Stimulated activated CD8-positive, alpha-beta memory T cell treated with anti-CD3 and anti-CD28 coated beads, Interleukin-12 subunit alpha, Interleukin-12 subunit beta, amount 100 ng/mL, for 4 hours (primary cell): ENCODE results near the gene NMNAT2.

Source experiments
- DNase-seq: peaks from one replicate; pipeline ENCODE4 v3.0.0-alpha.2; 2020; ENCODE audit warnings: low read depth

The NMNAT2 gene

GRCh38 chr1:183365093-183365492, 53.1 kb downstream of the NMNAT2 start:
- no peak for DNase-seq

GRCh38 chr1:183363972-183364371, 54.2 kb downstream of the NMNAT2 start:
- no peak for DNase-seq

DNA sequence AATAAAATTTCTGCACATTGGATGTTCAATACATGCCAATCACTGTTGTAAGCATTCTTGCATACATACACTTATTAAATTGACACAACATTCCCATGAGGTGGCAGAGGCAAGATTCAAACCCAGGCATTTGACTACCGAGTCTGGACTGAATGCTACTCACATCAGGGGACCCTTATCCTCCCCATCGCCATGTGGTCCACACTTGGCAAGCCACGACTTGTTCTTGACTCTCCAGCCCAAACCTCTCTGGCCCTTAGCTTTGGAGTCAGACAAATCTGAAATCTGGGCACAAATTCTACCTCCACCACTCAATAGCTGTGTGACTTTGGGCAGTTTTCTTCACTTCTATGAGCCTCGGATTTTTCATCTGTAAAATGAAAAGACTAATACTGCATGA, 57.1 kb downstream of the NMNAT2 start:
- DNase-seq, result no peak

GRCh38 chr1:183360473-183360872, 57.7 kb downstream of the NMNAT2 start:
- DNase-seq, result no peak

- no peak for DNase-seq
These were observed 61.5 kb downstream of the NMNAT2 start for GRCh38 chr1:183356534-183357182.

DNA sequence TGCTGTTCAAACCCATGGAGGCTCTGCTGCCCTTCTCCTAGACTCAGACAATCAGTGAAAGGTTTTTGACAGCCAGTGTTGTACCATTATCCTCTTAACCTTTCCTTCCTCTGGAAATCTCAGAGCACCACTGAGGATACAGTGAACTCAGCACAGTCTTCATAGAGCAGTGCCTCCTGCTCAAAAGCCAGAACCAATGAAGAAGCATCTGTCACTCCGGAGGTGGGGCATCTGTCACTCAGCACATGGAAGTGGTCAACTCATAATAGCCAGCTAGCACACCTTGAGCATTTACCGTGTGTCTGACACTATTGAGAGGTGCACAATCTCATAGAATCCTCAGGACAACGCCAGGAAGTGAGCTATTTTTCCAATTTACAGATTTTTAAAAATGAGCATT, 62.4 kb downstream of the NMNAT2 start:
- DNase-seq, result no peak

- DNase-seq, result no peak
These were observed 63.0 kb downstream of the NMNAT2 start for GRCh38 chr1:183355181-183355580.

GRCh38 chr1:183353597-183353996, 64.6 kb downstream of the NMNAT2 start:
- no peak for DNase-seq

DNA sequence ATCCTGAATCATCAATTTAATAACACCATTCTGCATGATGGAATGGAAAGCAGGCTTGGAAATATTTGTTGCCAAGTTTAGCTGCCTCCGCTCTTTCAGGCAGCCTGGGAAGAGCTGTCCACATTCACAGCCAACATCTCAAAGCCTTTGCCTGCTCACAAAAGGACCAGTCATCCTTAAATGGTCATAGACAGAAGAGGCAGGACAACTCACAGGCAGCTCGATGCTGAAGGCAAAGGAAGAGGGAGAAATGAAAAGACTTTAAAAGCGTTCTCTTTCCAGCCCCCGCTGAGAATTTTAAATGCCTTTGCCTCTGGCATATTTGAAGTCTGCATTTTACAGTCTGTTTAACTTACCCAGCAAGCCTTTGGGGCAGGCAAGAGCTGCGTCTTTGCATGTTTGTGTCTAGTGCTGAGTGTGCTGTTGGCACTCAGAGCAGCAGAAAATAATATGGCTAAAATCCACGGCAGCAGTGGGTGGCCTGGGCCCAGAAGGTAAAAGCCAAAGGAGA, 68.9 kb downstream of the NMNAT2 start:
- no peak for DNase-seq

DNA sequence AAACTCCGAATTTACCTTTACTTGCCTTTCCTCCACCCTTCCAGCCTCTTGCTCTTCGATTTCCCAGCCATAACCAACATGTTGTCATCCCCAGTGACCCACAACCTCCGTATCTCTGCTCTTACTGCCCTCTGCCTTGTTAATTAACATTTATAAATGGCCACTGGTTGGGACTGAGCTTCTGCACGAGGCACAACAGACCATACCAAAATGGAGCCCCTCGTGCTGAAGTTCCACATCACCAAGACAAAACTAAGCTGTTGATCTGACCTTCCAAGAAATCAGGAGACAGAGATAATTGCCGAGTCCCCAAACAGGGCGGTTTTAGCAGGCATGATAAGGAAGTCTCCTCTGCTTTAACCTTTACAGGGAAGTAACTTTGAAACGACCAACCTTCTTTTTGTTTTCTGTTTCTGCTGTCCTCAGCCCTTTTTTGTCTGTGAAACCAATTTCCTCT, 71.9 kb downstream of the NMNAT2 start:
- no peak for DNase-seq

DNA sequence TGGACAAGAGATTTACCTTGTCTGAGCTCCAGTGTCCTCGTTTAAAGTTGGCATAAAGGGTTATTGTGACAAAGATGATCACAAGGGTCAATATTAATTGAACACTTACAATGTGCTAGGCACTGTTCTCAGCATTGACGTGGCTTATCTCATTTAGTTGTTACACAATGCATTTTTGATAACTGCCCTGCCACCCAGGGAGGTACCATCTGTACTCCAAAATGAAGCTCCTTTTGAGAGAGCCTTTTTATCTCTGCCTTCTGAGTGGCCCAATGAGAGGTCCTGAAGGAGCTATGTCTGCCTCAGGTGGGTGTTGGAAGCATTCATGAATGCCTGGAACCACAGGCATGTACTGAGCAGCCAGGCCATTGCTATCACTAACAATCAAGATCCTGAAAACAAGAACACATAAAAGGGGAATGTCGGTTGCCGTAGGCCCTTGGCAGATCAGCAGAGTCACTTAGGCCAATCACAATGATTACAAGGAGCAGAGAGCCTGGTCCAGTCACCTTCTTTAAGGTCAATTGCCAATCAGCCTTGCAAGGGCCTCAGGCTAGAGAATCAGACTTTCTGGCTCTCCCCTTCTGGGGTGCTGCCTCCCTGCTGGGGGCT, 78.5 kb downstream of the NMNAT2 start:
- DNase-seq, result no peak

GRCh38 chr1:183331091-183331742, 87.0 kb downstream of the NMNAT2 start:
- DNase-seq, result no peak

DNA sequence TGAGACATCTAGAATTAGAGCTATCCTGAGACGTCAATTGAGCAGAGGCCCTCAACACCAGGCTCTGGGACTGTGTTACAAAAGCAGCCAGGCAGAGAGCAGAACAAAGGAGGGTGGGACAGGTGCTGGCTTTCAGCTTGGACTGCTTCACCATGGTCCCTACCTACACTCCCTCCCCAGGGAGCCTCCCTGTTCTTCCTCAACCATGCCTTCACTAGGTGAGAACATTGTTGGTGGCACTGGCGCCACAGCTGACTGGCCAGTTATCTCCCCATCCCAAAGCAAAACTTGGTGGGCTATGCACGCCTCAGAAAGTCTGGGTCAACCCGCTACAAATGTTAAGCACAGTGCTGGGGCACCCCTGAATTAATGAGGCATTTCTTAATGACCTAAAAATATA, 87.8 kb downstream of the NMNAT2 start:
- DNase-seq, result no peak

DNA sequence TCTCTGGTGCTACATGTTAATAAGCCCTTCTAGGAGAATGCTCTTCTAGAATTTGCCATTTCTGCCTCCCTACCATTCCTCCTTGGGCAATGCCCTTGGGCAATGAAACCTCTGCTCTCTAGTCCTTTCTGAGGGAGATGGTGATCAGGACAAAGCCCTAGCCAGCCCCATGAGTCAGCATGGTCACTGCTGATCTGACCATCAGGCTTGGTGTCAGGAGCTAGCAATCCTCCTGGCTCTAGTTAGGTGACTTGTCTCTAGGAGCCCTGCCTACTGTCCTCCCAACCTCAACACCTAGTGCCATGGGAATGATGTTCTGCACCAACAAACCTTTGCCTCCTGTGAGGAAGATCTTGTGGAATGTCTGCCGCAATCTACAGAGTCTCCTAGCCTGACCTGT, 89.8 kb downstream of the NMNAT2 start:
- DNase-seq, result no peak

GRCh38 chr1:183327434-183328290, 90.5 kb downstream of the NMNAT2 start:
- no peak for DNase-seq

DNA sequence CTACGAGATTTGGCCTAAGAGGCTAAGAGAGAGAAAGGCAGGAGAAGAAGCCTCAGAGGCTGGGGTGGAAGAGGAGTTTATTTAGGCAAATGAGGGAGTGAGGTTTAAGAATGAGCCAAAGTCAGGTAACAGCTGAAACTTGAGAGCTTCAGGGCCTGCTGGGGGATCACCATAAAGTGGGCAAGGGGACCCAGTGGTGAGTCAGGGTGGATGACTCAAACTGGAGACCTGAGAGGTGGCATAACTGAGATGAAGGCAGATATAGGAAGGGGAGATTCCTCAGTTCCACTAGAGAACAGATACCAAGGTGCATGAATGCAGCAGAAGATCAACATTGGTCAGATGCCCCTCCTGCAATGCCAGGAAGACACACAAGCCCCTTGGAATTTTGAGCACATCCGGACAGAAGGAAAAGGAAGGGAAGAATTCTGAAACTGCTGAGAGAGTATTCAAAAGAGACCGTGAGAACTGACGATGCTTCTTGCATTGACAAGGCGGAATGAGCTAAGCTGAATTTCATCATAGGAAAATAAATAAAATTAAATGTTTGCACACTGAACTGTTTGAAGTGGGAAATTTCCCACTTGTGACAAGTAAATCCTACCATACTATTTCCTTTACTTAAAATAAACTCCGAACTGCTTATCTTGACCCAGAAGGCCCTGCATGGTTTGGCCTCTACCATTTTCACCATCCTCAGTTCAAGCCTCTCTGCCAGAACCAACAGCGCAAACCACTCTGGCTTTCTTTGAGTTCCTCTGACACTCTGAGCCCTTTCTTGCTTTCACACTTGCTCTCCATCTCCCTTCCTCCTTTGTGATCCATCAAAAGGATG, 94.1 kb downstream of the NMNAT2 start:
- no peak for DNase-seq

DNA sequence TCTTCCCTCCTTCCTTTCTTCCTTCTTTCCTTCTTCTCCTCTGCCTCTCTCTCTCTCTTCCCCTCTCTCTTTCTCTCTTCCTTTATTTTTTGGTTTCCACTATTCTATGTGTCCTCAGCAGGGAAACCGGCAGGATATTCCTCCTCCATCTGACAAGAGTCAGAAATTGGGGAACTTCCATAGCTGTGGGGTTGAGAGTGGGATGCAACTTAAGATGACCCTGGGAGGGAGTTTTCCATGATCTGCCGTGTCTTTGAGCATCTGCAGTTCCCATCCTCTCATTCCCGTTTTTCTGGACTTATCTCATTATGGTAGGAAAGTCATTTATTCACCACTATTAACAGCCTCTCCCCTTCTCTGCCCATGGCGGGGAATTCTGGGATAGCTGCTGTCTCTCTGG, 98.6 kb downstream of the NMNAT2 start:
- no peak for DNase-seq

- no peak for DNase-seq
These were observed 99.1 kb downstream of the NMNAT2 start for GRCh38 chr1:183319051-183319450.

DNA sequence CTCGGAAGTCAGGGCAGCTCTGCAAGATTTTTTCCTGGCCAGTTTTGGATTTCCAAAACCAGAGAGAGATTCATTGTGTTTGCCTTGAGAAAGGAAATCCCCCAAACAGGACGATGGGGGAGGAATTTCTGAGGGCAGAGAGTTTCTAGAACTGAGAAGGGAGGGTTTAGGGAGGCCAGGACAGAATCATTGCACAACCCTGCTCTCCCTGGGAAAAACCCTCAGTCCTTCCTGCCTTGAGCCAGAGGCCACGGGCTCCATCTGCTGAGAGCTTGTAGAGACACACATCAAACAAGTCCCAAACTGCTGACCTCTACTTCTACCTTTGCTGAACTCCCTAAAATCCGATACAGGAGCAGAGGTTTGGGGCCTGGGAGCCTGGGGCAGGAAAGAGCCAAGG, 99.7 kb downstream of the NMNAT2 start:
- DNase-seq, result no peak

DNA sequence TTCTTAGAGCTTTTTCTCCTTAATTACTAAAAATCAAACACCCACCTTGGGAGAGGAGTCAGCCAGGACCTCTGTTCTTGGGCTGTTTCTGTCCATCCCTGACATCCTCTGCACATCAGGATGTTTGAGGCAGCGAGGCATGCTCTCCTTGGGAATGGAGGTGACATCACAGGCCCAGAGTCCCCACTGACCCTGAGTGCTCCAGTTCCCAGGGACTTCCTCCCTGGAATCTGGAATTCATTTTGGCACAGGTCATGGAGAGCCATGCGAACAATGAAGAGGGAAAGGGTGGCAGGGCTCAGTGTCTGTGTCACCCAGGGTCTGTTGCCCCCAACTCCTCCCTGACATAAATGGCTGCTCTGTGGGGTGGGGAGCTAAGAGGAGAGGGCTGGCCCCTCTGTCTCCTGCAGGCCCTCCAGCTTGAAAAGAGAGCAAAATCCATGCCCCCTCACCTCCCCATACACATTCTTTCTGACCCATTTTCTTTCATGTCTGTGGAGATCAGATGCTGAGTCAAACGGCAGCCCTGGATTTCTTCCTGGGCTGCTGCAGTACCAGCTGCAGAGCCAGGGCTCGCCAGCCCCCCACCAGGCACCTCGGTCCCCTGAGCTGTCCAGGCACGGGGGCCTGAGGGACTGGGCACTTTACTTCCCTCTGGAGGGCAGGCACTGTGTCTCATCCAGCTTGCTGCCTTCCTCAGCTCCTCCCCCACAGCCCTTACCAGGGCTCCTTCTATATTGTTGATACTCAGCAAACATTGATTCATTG, 102.0 kb downstream of the NMNAT2 start:
- DNase-seq, result no peak

GRCh38 chr1:183313063-183313462, 105.1 kb downstream of the NMNAT2 start:
- no peak for DNase-seq
